Non-pigmented ciliary epithelial cell (primary cell): ENCODE results near the gene FHOD3.

ENCODE experiments used
- DNase-seq: peaks from one replicate; pipeline ENCODE4 v3.0.0-alpha.2; 2010; ENCODE audit warnings: low read depth

Gene FHOD3

DNA sequence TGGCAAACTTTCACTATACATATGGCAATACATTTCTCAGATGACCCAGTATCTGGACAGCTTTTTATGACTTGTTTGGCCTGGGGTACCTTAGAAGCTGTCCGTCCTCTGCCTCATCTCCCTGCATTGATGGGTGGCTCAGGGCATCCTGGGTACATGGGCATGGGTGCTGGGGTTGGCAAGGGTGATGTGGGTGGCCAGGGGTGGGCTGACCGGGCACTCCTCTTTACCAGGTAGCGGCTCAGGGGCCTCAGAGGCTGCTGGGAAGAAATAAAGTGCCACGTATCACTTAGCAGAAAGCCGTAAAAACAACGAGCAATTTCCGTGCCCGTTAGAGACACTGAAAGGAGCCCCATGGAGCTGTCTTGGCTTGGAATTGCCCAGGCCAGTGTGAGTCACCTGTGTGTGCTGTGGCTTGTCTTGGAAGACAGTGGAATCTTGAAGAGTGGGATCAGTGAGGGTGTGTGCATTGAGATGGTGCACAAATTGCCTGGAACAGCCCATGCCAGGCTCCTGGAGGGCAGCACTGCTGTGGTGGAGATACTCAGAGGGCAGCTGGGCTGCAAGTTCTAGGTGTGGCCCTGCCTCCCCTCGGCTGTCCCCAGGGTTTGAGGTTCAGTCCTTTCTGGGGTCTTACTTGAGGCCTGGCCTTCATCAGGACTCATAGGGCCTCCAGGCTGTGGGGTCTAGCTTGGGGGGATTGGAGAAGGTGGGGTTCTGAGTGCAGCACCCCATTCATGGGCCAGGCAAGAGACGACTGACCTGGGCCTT is 88.8 kb downstream of the FHOD3 start:
- no peak for DNase-seq

DNA sequence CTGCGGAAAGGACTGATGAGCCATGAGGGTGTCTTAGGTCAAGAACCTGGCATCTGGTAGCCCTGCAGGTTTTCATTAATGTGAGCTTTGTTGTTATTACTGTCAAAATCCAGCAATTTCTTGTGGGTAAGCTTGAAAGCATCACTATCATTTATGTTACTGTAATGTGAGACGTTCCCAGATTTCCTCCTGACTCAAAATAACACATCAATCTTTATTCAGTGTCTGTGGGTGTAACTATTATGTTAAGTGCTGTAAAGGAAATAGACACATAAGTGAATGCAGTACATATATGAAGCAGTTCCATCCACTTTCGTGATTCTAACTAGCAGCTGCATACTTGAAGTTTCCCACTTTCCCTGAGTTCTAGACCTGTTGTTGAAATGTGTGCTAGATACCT is 89.8 kb downstream of the FHOD3 start:
- no peak for DNase-seq

DNA sequence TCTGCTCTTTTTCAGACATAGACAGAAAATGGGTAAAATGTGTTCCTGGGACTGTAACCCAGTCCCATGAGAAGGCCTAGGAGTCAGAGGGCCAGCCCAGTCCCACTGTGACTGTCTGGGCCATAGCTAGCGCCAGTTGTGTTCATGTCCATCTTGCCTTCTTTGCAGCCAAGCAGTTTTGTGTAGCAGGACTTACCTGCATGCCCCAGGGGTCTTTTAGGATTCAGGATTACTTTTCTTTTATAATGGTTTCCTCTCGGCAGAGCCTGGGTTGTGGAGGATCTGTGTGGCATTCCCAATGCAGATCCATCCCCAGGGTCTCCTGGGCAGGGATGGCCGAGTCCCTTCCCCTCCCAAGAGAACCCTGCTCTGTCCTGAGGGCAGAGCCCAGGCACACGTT is 90.8 kb downstream of the FHOD3 start:
- DNase-seq: no peak

DNA sequence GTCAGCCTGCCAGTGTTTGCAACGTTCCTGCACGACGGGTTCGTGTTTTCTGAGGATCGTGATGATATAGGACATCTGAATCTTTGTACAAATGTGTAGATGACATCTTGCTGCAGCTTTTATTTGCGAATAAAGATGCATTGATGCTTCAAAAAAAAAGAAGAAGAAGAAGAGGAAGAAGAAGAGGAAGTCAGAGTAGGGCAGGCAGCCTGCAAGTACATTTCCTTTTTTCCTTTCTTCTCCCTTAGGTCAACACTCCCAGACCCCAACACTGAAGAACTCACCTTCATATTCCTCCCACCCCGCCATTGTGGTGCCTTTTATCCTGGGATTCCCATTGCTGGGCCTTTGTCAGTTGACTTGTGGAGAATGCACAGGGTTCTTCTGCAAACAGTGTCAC is 91.5 kb downstream of the FHOD3 start:
- DNase-seq: no peak

DNA sequence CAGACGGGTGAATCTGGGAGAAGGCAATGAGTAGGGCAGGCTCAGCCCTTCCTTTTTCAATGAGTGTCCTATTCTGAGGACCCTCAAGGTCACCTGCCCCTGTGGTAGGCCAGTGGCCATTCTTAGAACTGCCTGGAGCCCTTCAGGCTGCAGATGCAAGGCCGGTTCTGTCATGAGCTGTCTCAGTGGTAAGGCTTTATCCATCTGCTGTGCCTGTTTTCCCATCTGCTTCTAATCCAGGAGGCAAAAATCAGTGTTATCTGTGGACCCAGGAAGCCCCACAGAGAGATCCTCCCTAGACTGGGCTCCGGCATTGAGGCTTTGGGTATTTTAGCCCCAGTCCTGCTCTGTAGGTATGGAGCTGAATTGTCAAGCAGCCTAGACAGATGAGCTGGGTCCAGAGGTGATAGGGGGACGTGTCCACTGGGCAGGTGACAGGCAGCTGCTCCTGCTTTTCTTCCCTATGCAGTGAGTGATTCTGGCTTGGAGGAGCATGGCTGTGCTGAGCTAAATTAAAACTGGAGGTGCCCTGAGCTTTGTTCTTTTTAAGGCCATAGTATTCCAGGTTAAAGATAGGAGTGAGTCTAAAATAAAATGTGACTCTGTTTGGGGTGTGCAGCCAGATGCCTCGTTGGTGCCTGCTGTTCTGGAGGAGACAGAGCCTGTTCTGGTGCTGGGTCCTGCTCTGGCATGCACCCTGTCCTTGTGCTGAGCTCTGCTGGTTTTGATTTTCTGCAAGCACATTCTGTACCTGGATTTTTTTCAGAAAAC is 92.5 kb downstream of the FHOD3 start:
- DNase-seq: no peak

GRCh38 chr18:36391426-36392145 is 94.1 kb downstream of the FHOD3 start:
- DNase-seq: no peak

DNA sequence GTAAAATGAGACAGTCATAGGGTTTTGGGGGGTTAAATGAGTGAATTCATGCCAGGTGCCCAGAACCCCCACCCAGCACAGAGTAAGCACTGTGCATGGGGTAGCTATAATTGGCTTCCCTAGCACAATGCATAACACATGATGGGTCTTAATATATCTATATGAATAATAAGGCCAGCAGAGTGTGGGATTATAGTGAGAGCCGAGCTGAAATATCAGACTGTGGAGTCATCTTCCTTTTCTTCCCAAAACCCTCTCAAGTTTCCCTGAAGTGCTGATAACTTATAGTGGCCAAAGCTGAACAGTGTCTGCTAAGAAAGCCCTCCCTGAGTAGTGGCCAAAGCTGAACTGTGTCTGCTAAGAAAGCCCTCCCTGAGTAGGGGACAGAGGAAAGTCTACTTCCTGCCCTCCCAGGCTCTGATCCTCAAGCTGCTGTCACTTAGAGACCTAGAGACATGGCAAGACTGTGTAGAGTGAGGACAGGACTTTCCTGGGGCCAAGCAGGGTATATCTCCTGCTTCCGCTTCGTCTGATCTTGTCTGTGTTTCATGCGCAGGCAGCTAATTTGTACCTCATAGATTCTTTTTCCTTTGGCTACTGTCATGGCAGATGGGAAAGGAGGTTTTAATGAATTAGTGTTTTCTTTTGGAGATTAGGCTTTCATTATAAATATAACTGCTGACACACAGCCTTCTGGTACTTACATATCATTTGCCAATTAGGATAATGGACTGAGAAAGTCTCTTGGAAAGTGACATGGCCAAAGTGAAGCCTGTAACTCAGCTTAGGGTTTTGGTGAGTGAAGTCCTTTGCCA is 94.9 kb downstream of the FHOD3 start:
- DNase-seq: peak; percentile 36

GRCh38 chr18:36392979-36393287 is 95.4 kb downstream of the FHOD3 start:
- no peak for DNase-seq

- no peak for DNase-seq
Observed at GRCh38 chr18:36394486-36394885, 97.0 kb downstream of the FHOD3 start.

- DNase-seq: no peak
Observed at GRCh38 chr18:36396190-36396589, 98.7 kb downstream of the FHOD3 start.

- no peak for DNase-seq
Observed at GRCh38 chr18:36397033-36397432, 99.5 kb downstream of the FHOD3 start.

GRCh38 chr18:36398419-36398818 is 100.9 kb downstream of the FHOD3 start:
- DNase-seq: no peak

DNA sequence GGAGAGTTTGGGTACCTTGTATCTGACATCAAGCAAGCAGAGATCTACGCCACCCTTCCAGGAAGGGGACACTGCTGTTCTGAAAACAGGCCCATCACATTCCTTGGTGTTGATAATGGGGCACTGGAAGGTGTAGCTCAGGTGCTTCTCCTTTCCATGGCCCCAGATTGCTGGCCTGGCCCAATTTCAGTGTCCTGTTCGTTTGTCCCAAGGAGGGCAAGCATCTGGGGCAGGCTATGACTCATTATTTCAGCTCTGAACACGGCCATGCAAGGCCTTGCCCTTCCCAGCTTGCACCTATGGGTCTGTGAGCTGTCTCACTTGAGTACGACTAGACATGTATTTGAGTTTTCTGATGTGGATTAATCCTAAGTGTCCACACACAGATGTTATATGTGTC is 101.5 kb downstream of the FHOD3 start:
- no peak for DNase-seq

DNA sequence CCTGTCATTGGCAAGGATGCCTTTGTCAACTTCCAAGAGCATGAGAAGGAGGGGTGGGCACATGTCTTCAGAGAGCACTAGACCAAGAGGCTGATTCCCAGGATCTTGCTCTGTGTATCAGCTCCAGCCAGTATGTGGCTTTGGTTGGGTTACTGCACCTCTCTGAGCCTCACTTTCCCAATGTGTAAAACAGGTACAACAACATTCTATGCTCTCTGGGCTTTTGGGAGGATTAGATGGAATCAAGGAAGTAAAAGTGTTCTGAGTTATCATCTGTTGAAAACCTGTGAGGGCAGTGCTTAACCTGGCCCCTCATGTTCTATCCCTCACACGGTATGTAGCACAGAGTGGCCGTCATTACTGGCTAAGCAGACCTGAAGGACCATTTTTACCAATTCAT is 103.9 kb downstream of the FHOD3 start:
- DNase-seq: no peak

DNA sequence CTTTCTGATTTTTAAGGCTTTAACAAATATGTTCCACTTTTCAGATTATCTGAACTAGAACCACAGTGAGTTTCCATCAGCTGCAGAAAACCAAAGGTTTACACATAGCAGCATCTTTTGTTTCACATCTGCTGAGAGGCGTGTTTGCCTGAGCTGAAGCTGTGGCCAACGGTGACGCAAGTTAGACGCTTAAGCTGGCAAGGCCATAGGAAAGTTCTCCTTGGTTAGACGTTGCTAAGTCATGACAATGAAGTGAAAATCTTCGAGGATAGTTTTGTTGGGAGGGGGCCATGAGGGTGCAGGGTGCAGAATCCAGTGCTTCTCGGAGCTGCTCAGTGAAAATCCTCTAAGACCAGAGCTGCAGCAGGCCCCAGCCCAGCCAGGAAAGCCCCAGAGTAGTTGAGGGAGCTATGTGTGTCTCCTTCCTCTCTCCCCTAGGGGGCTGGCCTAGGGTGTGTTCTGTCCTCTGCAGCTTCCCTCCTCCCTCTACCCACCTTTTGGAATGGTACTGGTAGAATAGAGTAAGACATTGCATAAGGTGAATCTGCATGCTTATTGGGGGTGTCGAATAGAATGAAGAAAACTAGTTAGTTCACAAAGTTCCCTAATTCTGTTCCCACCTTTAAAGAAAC is 105.4 kb downstream of the FHOD3 start:
- DNase-seq: peak; percentile 42

- DNase-seq: no peak
Observed at GRCh38 chr18:36403896-36404820, 106.6 kb downstream of the FHOD3 start.

- no peak for DNase-seq
Observed at GRCh38 chr18:36405611-36406010, 108.1 kb downstream of the FHOD3 start.

DNA sequence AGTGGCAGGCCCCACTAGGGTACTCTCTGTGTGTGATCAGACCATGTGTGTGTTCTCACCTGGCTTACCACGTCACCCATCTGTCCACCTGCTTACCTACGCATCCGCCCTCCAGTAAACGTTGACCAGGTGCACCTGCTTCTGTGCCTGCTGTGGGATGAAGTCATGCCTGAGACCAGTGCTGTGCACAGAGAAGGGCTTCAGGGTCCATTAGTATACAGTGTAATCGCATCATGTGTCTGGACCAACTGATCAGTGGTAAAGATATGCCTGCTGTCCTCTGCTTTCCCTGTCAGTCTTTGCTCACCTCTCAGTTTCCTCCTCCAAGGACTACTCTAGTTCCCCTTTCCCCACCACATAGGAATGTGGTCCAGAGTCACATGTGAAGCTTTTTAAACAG is 109.3 kb downstream of the FHOD3 start:
- no peak for DNase-seq

DNA sequence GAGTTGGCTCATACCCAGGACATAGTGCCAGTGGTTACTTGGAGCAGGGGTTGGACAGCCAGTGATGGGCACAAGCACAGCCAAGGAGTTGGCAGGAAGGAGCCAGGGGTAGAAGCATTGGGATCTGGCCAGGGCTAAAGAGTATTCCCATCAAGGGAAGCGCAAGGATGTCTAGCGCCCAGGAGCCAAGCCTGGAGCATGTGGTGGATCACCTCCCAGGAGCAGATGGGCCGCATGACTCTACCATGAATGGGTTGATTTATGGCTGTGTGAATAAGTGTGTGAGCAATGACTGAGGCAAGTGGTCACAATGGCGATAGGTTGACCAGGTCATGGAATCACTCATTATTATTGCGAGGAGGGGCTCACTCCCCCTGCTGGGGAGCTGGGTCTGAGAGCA is 111.1 kb downstream of the FHOD3 start:
- DNase-seq: no peak

DNA sequence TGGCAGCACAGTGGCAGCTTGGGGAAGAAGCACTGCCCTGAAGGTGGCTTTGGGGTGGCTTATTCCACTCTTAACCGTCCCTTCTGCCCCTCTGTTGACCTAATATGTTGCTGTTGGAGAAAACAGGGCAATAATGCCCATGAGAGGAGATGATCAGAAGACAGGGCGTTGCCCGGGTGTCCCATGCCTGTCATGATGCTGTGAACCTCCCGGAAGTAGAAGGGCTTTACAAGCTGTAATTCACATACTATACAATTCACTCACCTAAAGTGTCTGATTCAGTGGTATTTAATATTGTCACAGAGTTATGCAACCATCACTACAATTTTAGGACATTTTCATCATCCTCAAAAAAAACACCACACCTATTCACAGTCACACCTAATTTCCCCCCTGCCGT is 112.3 kb downstream of the FHOD3 start:
- no peak for DNase-seq

DNA sequence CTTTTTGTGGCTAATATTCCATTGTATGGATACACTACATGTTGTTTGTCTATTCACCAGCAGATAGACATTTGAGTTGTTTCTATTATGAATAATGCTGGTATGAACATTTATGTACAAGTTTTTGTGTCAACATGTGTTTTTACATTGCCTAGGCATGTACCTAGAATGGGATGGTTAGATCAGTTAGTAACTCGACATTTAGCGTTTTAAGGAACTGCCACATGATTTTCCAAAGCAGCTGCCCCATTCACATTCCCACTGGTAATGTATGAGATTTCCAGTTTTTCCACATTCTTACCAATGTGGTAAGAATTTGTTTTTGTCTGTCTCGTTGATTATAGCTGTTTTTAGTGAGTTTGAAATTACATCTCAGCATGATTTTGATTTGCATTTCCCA is 112.8 kb downstream of the FHOD3 start:
- DNase-seq: no peak
